Vagina (tissue), 2 donors: ENCODE results near the gene COMMD8. TPM values are rescaled to one million over a fixed set of nuclear protein-coding genes. Genes with fewer than 3 reads are reported as not detected.
"Not testable (repeated sequence)": the region's sequence is repeated elsewhere in the genome, so short reads cannot be mapped to it uniquely, and the experiment has no call there.

Source experiments
- DNase-seq, 2 donors: peaks; one replicate each; pipeline ENCODE4 v3.0.0-alpha.2; 2017; ENCODE audit errors: extremely low spot score in 2 of 2
- H3K27ac ChIP-seq: fragments of 200-600 bp; sonication (generic); one replicate; pipeline ENCODE4 v1.5.1; 2019
- H3K27me3 ChIP-seq: fragments of 200-600 bp; sonication (generic); one replicate; pipeline ENCODE4 v1.5.1; 2019
- H3K36me3 ChIP-seq, 2 donors: fragments of 200-600 bp; sonication (generic); one replicate each; pipeline ENCODE4 v1.5.1; 2017 to 2019
- H3K4me1 ChIP-seq: fragments of 200-600 bp; sonication (generic); one replicate; pipeline ENCODE4 v1.5.1; 2019
- H3K4me3 ChIP-seq, 2 donors: fragments of 200-600 bp; sonication (generic); 1 replicate in 1 of 2; 2 replicates in 1 of 2; pipeline ENCODE4 v1.5.1; 2016 to 2019
- H3K9me3 ChIP-seq: fragments of 200-600 bp; sonication (generic); one replicate; pipeline ENCODE4 v1.5.1; 2019
- POLR2A ChIP-seq, 2 donors: fragments of 450-650 bp; IDR thresholded peaks; one replicate each; pipeline ENCODE4 v1.6.1; 2017; ENCODE audit warnings: antibody characterized with exemption in 2 of 2, mild to moderate bottlenecking in 2 of 2, moderate library complexity in 2 of 2
- POLR2AphosphoS5 ChIP-seq, 2 donors: sonication (generic); formaldehyde crosslinking; IDR thresholded peaks; one replicate each; pipeline ENCODE4 v1.9.0; 2017; ENCODE audit warnings: antibody characterized with exemption in 2 of 2, mild to moderate bottlenecking in 2 of 2, low read depth in 1 of 2; ENCODE audit not compliant: insufficient read depth in 1 of 2
- intact Hi-C: fragments of 100-400 bp; cut with DNase I; formaldehyde crosslinking; loops from one replicate; pipeline ENCODE4 v1.15.1; 2023
- total RNA-seq: library from RNA; depleted of rRNA; stranded (reverse); fragments of >200 nt; gene quantifications from one replicate; pipeline ENCODE4 v1.2.3, GENCODE V29; 2016
- TF ChIP-seq, protein P1 (sequence below), 3 experiments: fragments of 450-650 bp in 2 of 3; fragments of 200-600 bp in 1 of 3; sonication (generic) in 1 of 3; IDR thresholded peaks; one replicate each; pipeline ENCODE4 v1.5.1; 2017 to 2019; ENCODE audit warnings: antibody characterized with exemption in 3 of 3, mild to moderate bottlenecking in 2 of 3, moderate library complexity in 2 of 3

Gene COMMD8
- total RNA-seq, 1 donor from 2014 or later: 8.8 TPM

DNA sequence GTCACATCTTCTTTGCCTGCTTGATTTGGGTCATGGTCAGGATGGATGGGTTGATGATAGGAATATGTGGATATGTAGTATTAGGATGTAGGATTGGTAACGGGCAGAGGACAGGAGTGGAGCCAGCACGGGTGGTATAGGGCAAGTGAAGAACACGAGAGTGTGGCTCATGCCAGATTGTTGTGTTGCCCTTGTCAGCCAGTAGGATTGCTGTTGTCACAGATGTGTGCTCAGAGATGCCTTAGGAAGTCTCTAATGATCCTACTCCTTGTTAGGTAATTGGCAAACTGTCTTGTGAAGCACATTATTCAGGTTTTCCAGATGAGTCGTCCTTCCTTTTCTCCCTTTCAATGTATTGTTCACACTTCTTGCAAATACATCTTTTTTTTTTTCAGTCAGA lies 27.0 kb upstream of the COMMD8 start:
- no peak overlapping the region for H3K27ac ChIP-seq
- TF ChIP-seq, protein P1, sequence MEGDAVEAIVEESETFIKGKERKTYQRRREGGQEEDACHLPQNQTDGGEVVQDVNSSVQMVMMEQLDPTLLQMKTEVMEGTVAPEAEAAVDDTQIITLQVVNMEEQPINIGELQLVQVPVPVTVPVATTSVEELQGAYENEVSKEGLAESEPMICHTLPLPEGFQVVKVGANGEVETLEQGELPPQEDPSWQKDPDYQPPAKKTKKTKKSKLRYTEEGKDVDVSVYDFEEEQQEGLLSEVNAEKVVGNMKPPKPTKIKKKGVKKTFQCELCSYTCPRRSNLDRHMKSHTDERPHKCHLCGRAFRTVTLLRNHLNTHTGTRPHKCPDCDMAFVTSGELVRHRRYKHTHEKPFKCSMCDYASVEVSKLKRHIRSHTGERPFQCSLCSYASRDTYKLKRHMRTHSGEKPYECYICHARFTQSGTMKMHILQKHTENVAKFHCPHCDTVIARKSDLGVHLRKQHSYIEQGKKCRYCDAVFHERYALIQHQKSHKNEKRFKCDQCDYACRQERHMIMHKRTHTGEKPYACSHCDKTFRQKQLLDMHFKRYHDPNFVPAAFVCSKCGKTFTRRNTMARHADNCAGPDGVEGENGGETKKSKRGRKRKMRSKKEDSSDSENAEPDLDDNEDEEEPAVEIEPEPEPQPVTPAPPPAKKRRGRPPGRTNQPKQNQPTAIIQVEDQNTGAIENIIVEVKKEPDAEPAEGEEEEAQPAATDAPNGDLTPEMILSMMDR (IDR thresholded peaks at IDR 0.05): peak in 1 of 3 experiments; percentile 26
- TF ChIP-seq POLR2AphosphoS5 (IDR thresholded peaks at IDR 0.05; ENCODE audit: insufficient read depth in 1 of 2, low read depth in 1 of 2): no peak
- H3K4me1 ChIP-seq: peaks cover 81% of the 10 kb centered on the region
- H3K27me3 ChIP-seq: no peaks in the 10 kb centered on the region
- intact Hi-C loops: no loop called here
- H3K36me3 ChIP-seq: no peaks in the 10 kb centered on the region
- H3K4me3 ChIP-seq: no peak overlapping the region
- no peaks in the 10 kb centered on the region for H3K9me3 ChIP-seq
- no peak for DNase-seq

DNA sequence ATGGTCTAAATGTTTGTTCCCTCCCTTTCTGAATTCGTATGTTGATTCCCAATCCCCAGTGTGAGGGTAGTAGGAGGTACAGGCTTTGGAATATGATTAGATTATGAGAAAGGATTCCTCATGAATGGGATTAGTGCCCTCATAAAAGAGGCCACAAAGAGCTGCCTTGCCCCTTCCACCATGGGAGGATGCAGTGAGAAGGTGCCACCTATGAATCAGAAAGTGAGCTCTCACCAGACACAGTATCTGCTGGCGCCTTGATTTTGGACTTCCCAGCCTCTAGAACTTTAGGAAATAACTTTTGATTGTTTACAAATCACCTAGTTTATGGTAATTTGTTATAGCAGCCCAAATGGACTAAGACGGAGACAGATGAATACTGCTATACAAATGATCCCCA lies 25.2 kb upstream of the COMMD8 start:
- no peak overlapping the region for H3K4me3 ChIP-seq
- H3K36me3 ChIP-seq: no peaks in the 10 kb centered on the region
- TF ChIP-seq POLR2AphosphoS5 (IDR thresholded peaks at IDR 0.05; ENCODE audit: insufficient read depth in 1 of 2, low read depth in 1 of 2): no peak
- TF ChIP-seq, protein P1 (IDR thresholded peaks at IDR 0.05): no peak
- TF ChIP-seq POLR2A (IDR thresholded peaks at IDR 0.05): no peak
- no peaks in the 10 kb centered on the region for H3K9me3 ChIP-seq
- no peak overlapping the region for H3K27ac ChIP-seq
- peaks cover 76% of the 10 kb centered on the region for H3K4me1 ChIP-seq
- DNase-seq: no peak
- intact Hi-C loops: no loop called here
- H3K27me3 ChIP-seq: no peaks in the 10 kb centered on the region

DNA sequence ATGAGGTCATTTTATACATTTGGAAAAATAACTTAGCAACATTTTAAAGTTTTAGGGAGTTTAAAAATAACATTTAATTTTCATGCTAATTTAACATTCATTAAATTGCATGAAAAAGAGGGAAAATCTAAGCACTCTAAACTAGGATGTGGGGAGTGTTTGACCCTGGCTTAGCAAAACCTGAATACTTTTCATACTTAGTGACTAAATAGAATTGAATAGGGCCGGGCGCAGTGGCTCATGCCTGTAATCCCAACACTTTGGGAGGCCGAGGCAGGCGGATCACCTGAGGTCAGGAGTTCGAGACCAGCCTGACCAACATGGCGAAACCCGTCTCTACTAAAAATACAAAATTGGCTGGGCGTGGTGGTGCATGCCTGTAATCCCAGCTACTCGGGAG lies 23.2 kb upstream of the COMMD8 start:
- intact Hi-C loops, H3K27me3 ChIP-seq, H3K36me3 ChIP-seq, H3K9me3 ChIP-seq, DNase-seq: not testable (repeated sequence)
- peak overlapping the region; percentile 48 to 67 for H3K4me3 ChIP-seq
- peak overlapping the region; percentile 93 for H3K27ac ChIP-seq
- H3K4me1 ChIP-seq: peaks cover 62% of the 10 kb centered on the region

DNA sequence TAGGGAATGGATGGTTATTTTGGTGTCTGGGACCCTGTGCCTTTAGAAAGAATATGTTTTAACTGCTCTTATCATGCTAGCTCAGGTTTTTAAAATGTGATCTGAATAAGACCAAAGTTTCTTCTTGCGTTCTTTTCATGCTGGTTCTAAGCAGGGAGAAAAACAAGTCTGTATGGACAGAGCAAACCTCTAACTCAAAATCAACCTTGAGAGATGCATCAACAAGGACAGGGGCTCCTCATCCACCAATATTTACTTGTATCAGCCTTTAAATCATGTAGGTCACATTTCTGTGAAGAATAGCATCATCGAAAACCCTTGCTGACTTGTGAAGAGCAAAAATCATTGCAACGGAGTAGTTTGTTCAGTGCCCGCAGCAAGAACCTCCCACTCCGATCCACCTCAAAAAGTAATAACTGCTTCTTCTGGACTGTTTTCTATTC lies 22.8 kb upstream of the COMMD8 start:
- TF ChIP-seq POLR2A (IDR thresholded peaks at IDR 0.05) (no peak), POLR2AphosphoS5 (IDR thresholded peaks at IDR 0.05; ENCODE audit: insufficient read depth in 1 of 2, low read depth in 1 of 2) (no peak)
- TF ChIP-seq, protein P1 (IDR thresholded peaks at IDR 0.05): no peak
- Histone ChIP-seq H3K9me3 (no peaks in the 10 kb centered on the region), H3K4me3 (peak overlapping the region; percentile 48 to 67), H3K4me1 (peaks cover 58% of the 10 kb centered on the region), H3K27ac (peak overlapping the region; percentile 93), H3K27me3 (no peaks in the 10 kb centered on the region), H3K36me3 (no peaks in the 10 kb centered on the region)
- intact Hi-C loops: no loop called here
- DNase-seq: no peak

DNA sequence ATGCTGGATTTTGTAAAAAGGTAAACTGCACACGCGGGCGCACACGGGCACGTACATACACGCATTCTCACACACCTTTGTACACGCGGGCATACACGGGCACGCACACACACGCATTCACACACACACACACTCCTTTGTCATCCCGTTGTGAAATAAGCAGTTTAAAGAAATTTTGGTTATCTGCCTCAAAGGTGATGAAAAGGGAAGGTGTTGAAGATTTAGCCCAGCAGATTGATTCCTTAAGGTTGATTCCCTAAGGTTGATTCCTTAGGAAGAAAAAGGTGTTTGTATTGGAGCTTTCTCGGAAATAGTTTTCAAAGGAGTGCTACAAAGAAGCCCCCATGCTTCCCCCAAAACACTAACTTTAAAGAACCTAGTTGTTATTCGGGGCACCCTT lies 22.3 kb upstream of the COMMD8 start:
- H3K27ac ChIP-seq: peak overlapping the region; percentile 93
- DNase-seq: no peak
- H3K4me3 ChIP-seq: peak overlapping the region; percentile 48 to 67
- H3K27me3 ChIP-seq: no peaks in the 10 kb centered on the region
- H3K4me1 ChIP-seq: peaks cover 53% of the 10 kb centered on the region
- intact Hi-C loops: no loop called here
- no peak for TF ChIP-seq POLR2A (IDR thresholded peaks at IDR 0.05)
- TF ChIP-seq, protein P1 (IDR thresholded peaks at IDR 0.05): no peak
- TF ChIP-seq POLR2AphosphoS5 (IDR thresholded peaks at IDR 0.05; ENCODE audit: insufficient read depth in 1 of 2, low read depth in 1 of 2): no peak
- no peaks in the 10 kb centered on the region for H3K36me3 ChIP-seq
- no peaks in the 10 kb centered on the region for H3K9me3 ChIP-seq
